GM23338 (cell line): ENCODE data around the gene APC. TPM values are rescaled to one million over a fixed set of nuclear protein-coding genes. Genes with fewer than 3 reads are reported as not detected.

Experiments used
- ATAC-seq: fragments of 200-7000 bp; cut with Tn5 transposase; 3 replicates; pipeline ENCODE4 v1.9.1; 2020
- DNase-seq: peaks from one replicate; pipeline ENCODE4 v3.0.0-alpha.2; 2015; ENCODE audit warnings: low spot score
- H2AFZ ChIP-seq: fragments of 200-600 bp; sonication (generic); 2 replicates; pipeline ENCODE4 v1.8.0; 2016; ENCODE audit warnings: antibody characterized with exemption, mild to moderate bottlenecking, moderate library complexity
- H3F3A ChIP-seq: fragments of 200-600 bp; sonication (generic); replicated peaks from 2 replicates; pipeline ENCODE4 v1.8.0; 2017; ENCODE audit warnings: antibody characterized with exemption, mixed run types, low read depth
- H3K27ac ChIP-seq: fragments of 200-600 bp; sonication (generic); 2 replicates; pipeline ENCODE4 v1.6.1; 2016; ENCODE audit warnings: low read depth
- H3K27me3 ChIP-seq: fragments of 200-600 bp; sonication (generic); 2 replicates; pipeline ENCODE4 v1.8.0; 2016; ENCODE audit warnings: mild to moderate bottlenecking, mixed run types, moderate library complexity; ENCODE audit not compliant: insufficient read depth
- H3K36me3 ChIP-seq: fragments of 200-600 bp; sonication (generic); 2 replicates; pipeline ENCODE4 v1.8.0; 2016; ENCODE audit warnings: mild to moderate bottlenecking; ENCODE audit not compliant: insufficient read depth
- H3K4me1 ChIP-seq: fragments of 200-600 bp; sonication (generic); 2 replicates; pipeline ENCODE4 v1.8.0; 2016; ENCODE audit warnings: mild to moderate bottlenecking, moderate library complexity; ENCODE audit not compliant: insufficient read depth
- H3K4me2 ChIP-seq: fragments of 200-600 bp; sonication (generic); 2 replicates; pipeline ENCODE4 v1.7.1; 2017; ENCODE audit warnings: mixed run types
- H3K4me3 ChIP-seq: fragments of 200-600 bp; sonication (generic); 2 replicates; pipeline ENCODE4 v1.6.1; 2016; ENCODE audit warnings: mixed run types
- H3K79me2 ChIP-seq: fragments of 200-600 bp; sonication (generic); replicated peaks from 2 replicates; pipeline ENCODE4 v1.8.0; 2017; ENCODE audit warnings: mild to moderate bottlenecking; ENCODE audit not compliant: insufficient read depth
- H3K9me2 ChIP-seq: fragments of 200-600 bp; sonication (generic); 2 replicates; pipeline ENCODE4 v1.8.0; 2017; ENCODE audit not compliant: insufficient read depth
- H4K20me1 ChIP-seq: fragments of 200-600 bp; sonication (generic); replicated peaks from 2 replicates; pipeline ENCODE4 v1.8.0; 2017; ENCODE audit warnings: mild to moderate bottlenecking; ENCODE audit not compliant: insufficient read depth
- H3K27ac Mint-ChIP-seq: 2 replicates; pipeline ENCODE4 v1.8.0; 2020; ENCODE audit warnings: inconsistent platforms, mild to moderate bottlenecking, moderate library complexity, mixed read lengths
- H3K27me3 Mint-ChIP-seq: 3 replicates; pipeline ENCODE4 v1.8.0; 2022; ENCODE audit warnings: low read depth, mild to moderate bottlenecking, moderate library complexity, mixed read lengths, inconsistent platforms; ENCODE audit not compliant: insufficient read depth, poor library complexity
- H3K36me3 Mint-ChIP-seq: 3 replicates; pipeline ENCODE4 v1.8.0; 2021; ENCODE audit warnings: low read depth, mild to moderate bottlenecking, inconsistent platforms, moderate library complexity, mixed read lengths
- H3K4me1 Mint-ChIP-seq: 3 replicates; pipeline ENCODE4 v1.8.0; 2020; ENCODE audit warnings: mild to moderate bottlenecking, inconsistent platforms, mixed read lengths
- H3K4me3 Mint-ChIP-seq: 3 replicates; pipeline ENCODE4 v1.8.0; 2021; ENCODE audit warnings: moderate library complexity, mild to moderate bottlenecking, inconsistent platforms, mixed read lengths
- H3K9me3 Mint-ChIP-seq: 3 replicates; pipeline ENCODE4 v1.8.0; 2020; ENCODE audit warnings: moderate library complexity, mild to moderate bottlenecking, inconsistent platforms, mixed read lengths
- CREB1 ChIP-seq: fragments of 250-450 bp; sonication (Bioruptor Pico); IDR thresholded peaks from 2 replicates; pipeline ENCODE4 v1.5.0; 2020; ENCODE audit warnings: low read depth, mild to moderate bottlenecking, moderate library complexity
- EZH2phosphoT487 ChIP-seq: fragments of 200-600 bp; sonication (generic); IDR thresholded peaks from one replicate; pipeline ENCODE4 v1.8.1; 2018; ENCODE audit warnings: antibody characterized with exemption; ENCODE audit not compliant: unreplicated experiment
- JUNB ChIP-seq: IDR thresholded peaks from one replicate; pipeline ENCODE4 v1.6.1; 2016; ENCODE audit warnings: antibody characterized with exemption; ENCODE audit not compliant: unreplicated experiment
- NANOG ChIP-seq: IDR thresholded peaks from 2 replicates; pipeline ENCODE4 v1.6.1; 2016; ENCODE audit warnings: antibody characterized with exemption, borderline replicate concordance
- POLR2AphosphoS5 ChIP-seq: IDR thresholded peaks from 2 replicates; pipeline ENCODE4 v1.6.1; 2016; ENCODE audit warnings: antibody characterized with exemption, low read depth
- STAT1 ChIP-seq: IDR thresholded peaks from one replicate; pipeline ENCODE4 v1.6.1; 2016; ENCODE audit warnings: antibody characterized with exemption; ENCODE audit not compliant: unreplicated experiment
- ZNF331 ChIP-seq: fragments of 250-450 bp; sonication (Bioruptor Pico); IDR thresholded peaks from 2 replicates; pipeline ENCODE4 v1.5.0; 2020; ENCODE audit warnings: low read depth, mild to moderate bottlenecking, moderate library complexity
- polyA plus RNA-seq: library from polyadenylated mRNA; unstranded; fragments of >200 nt; fragmentation: Nextera tagmentation; extraction: Ambion mirVana; gene quantifications from 2 replicates; pipeline ENCODE4 v1.2.1, GENCODE V29; 2016
- total RNA-seq: library from RNA; depleted of rRNA; stranded (reverse); fragments of >200 nt; shearing (Covaris generic); gene quantifications from 2 replicates; pipeline ENCODE4 v1.2.3, GENCODE V29; 2014
- TF ChIP-seq, protein P1 (sequence below), 2 experiments: fragments of 200-600 bp in 1 of 2; sonication (generic) in 1 of 2; conservative IDR thresholded peaks; 2 replicates each; pipeline versions ENCODE4 v1.5.1 to v1.6.1; 2016 to 2017; ENCODE audit warnings: antibody characterized with exemption in 2 of 2, low read depth in 2 of 2, mild to moderate bottlenecking in 2 of 2, moderate library complexity in 1 of 2
- TF ChIP-seq, protein P2 (sequence below): fragments of 250-450 bp; sonication (Bioruptor Pico); IDR thresholded peaks from 2 replicates; pipeline ENCODE4 v1.5.0; 2020; ENCODE audit warnings: mild to moderate bottlenecking, moderate library complexity

The APC gene
- total and polyA plus RNA-seq, 2 experiments from 2014 or later: 42.4 to 62.9 TPM

DNA sequence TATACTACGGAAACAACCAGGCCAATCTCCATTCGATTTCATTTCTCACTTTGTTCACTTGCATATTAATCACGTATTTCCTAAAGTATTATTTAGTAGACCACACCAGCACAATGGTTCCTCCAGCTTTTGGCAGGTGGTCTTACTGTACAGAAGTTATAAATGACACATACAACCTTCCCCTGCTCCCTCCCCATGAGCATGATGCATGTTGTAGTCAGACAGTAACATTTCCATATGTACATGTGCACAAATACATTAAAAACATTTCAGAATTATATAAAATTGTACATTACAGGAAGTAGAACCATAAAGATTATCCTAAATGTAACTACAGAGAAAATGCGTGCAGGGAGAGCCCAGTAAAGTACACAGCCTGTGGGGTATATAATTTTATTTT lies 140.4 kb downstream of the APC start:
- Histone ChIP-seq H3K79me2 (no peaks in the 10 kb centered on the region; the same call in 1 of the 2 replicates), H3K27ac (peak overlapping the region; percentile 84), H4K20me1 (0 out of 2 replicates have a peak, but pooled peaks cover 2% of the 10 kb centered on the region), H3K4me1 (peaks cover 10% of the 10 kb centered on the region; the same call in 1 of the 2 replicates), H3K4me3 (no peak overlapping the region), H3K4me2 (no peak overlapping the region), H3K27me3 (no peaks in the 10 kb centered on the region), H2AFZ (no peak overlapping the region), H3K9me2 (no peaks in the 10 kb centered on the region), H3K36me3 (no peaks in the 10 kb centered on the region; the same call in 1 of the 2 replicates), H3F3A (no peaks in the 10 kb centered on the region)
- H3K36me3 Mint-ChIP-seq: peaks cover 45% of the 10 kb centered on the region; the same call in 2 of the 3 replicates
- DNase-seq (no peak), ATAC-seq (no peak)
- peaks cover 27% of the 10 kb centered on the region; the same call in 2 of the 3 replicates for H3K4me1 Mint-ChIP-seq
- H3K9me3 Mint-ChIP-seq: no peaks in the 10 kb centered on the region
- no peak overlapping the region for H3K27ac Mint-ChIP-seq
- TF ChIP-seq POLR2AphosphoS5: no peak
- TF ChIP-seq JUNB: no peak
- TF ChIP-seq, protein P1, sequence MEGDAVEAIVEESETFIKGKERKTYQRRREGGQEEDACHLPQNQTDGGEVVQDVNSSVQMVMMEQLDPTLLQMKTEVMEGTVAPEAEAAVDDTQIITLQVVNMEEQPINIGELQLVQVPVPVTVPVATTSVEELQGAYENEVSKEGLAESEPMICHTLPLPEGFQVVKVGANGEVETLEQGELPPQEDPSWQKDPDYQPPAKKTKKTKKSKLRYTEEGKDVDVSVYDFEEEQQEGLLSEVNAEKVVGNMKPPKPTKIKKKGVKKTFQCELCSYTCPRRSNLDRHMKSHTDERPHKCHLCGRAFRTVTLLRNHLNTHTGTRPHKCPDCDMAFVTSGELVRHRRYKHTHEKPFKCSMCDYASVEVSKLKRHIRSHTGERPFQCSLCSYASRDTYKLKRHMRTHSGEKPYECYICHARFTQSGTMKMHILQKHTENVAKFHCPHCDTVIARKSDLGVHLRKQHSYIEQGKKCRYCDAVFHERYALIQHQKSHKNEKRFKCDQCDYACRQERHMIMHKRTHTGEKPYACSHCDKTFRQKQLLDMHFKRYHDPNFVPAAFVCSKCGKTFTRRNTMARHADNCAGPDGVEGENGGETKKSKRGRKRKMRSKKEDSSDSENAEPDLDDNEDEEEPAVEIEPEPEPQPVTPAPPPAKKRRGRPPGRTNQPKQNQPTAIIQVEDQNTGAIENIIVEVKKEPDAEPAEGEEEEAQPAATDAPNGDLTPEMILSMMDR (conservative IDR thresholded peaks at IDR 0.05; ENCODE audit: low read depth in 2 of 2): no peak
- TF ChIP-seq ZNF331 (CRISPR knock-in tag): no peak
- no peak for TF ChIP-seq STAT1
- TF ChIP-seq EZH2phosphoT487: no peak
- TF ChIP-seq CREB1 (CRISPR knock-in tag): no peak
- no peak for TF ChIP-seq NANOG
- TF ChIP-seq, protein P2, sequence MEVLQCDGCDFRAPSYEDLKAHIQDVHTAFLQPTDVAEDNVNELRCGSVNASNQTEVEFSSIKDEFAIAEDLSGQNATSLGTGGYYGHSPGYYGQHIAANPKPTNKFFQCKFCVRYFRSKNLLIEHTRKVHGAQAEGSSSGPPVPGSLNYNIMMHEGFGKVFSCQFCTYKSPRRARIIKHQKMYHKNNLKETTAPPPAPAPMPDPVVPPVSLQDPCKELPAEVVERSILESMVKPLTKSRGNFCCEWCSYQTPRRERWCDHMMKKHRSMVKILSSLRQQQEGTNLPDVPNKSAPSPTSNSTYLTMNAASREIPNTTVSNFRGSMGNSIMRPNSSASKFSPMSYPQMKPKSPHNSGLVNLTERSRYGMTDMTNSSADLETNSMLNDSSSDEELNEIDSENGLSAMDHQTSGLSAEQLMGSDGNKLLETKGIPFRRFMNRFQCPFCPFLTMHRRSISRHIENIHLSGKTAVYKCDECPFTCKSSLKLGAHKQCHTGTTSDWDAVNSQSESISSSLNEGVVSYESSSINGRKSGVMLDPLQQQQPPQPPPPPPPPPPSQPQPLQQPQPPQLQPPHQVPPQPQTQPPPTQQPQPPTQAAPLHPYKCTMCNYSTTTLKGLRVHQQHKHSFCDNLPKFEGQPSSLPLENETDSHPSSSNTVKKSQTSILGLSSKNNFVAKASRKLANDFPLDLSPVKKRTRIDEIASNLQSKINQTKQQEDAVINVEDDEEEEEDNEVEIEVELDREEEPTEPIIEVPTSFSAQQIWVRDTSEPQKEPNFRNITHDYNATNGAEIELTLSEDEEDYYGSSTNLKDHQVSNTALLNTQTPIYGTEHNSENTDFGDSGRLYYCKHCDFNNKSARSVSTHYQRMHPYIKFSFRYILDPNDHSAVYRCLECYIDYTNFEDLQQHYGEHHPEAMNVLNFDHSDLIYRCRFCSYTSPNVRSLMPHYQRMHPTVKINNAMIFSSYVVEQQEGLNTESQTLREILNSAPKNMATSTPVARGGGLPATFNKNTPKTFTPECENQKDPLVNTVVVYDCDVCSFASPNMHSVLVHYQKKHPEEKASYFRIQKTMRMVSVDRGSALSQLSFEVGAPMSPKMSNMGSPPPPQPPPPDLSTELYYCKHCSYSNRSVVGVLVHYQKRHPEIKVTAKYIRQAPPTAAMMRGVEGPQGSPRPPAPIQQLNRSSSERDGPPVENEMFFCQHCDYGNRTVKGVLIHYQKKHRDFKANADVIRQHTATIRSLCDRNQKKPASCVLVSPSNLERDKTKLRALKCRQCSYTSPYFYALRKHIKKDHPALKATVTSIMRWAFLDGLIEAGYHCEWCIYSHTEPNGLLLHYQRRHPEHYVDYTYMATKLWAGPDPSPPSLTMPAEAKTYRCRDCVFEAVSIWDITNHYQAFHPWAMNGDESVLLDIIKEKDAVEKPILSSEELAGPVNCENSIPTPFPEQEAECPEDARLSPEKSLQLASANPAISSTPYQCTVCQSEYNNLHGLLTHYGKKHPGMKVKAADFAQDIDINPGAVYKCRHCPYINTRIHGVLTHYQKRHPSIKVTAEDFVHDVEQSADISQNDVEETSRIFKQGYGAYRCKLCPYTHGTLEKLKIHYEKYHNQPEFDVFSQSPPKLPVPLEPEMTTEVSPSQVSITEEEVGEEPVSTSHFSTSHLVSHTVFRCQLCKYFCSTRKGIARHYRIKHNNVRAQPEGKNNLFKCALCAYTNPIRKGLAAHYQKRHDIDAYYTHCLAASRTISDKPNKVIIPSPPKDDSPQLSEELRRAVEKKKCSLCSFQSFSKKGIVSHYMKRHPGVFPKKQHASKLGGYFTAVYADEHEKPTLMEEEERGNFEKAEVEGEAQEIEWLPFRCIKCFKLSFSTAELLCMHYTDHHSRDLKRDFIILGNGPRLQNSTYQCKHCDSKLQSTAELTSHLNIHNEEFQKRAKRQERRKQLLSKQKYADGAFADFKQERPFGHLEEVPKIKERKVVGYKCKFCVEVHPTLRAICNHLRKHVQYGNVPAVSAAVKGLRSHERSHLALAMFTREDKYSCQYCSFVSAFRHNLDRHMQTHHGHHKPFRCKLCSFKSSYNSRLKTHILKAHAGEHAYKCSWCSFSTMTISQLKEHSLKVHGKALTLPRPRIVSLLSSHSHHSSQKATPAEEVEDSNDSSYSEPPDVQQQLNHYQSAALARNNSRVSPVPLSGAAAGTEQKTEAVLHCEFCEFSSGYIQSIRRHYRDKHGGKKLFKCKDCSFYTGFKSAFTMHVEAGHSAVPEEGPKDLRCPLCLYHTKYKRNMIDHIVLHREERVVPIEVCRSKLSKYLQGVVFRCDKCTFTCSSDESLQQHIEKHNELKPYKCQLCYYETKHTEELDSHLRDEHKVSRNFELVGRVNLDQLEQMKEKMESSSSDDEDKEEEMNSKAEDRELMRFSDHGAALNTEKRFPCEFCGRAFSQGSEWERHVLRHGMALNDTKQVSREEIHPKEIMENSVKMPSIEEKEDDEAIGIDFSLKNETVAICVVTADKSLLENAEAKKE (CRISPR knock-in tag): no peak
- H3K4me3 Mint-ChIP-seq: no peak overlapping the region
- H3K27me3 Mint-ChIP-seq: peaks cover 7% of the 10 kb centered on the region
